IMR-90 (cell line): ENCODE measurements around the gene BRD4. TPM values are rescaled to one million over a fixed set of nuclear protein-coding genes. Genes with fewer than 3 reads are reported as not detected.

Experiments
- ATAC-seq: fragments of 200-7000 bp; cut with Tn5 transposase; 2 replicates; pipeline ENCODE4 v1.9.1; 2020; ENCODE audit warnings: low read depth, mild to moderate bottlenecking, moderate library complexity
- BruUV-seq: library from RNA; stranded (reverse); fragments of 400-500 nt; replicated peaks from 2 replicates; lab custom pipeline; 2021; lab: Mats Ljungman, UMichigan
- CTCF ChIA-PET: fragments of 300-600 bp; formaldehyde crosslinking; extraction: SDS; loops from one replicate; lab custom pipeline; 2021; ENCODE audit warnings: antibody characterized with exemption; lab: Yijun Ruan, JAX
- POLR2A ChIA-PET: fragments of 300-600 bp; sonication (Branson Sonifier 250); formaldehyde crosslinking; loops from one replicate; lab custom pipeline; 2022; ENCODE audit warnings: antibody characterized with exemption; ENCODE audit not compliant: unreplicated experiment; lab: Charles Lee
- DNase-seq: peaks from one replicate; pipeline ENCODE4 v3.0.0; 2013
- H2AFZ ChIP-seq: replicated peaks from 2 replicates; pipeline ENCODE3; 2013; ENCODE audit warnings: low read length, mild to moderate bottlenecking; ENCODE audit not compliant: poor library complexity
- H2AK5ac ChIP-seq: 2 replicates; pipeline ENCODE4 v1.6.1; 2013; ENCODE audit warnings: low read depth, low read length, inconsistent platforms
- H2AK9ac ChIP-seq: replicated peaks from 2 replicates; pipeline ENCODE3; 2013; ENCODE audit warnings: mild to moderate bottlenecking, low read depth, low read length, moderate library complexity; ENCODE audit not compliant: poor library complexity
- H2BK120ac ChIP-seq: 2 replicates; pipeline ENCODE4 v1.6.1; 2013; ENCODE audit warnings: low read depth, low read length, inconsistent platforms
- H2BK15ac ChIP-seq: 3 replicates; pipeline ENCODE4 v1.6.1; 2013; ENCODE audit warnings: low read depth, low read length, inconsistent platforms
- H2BK20ac ChIP-seq: 2 replicates; pipeline ENCODE4 v1.6.1; 2013; ENCODE audit warnings: low read depth, mild to moderate bottlenecking, inconsistent platforms, low read length, moderate library complexity
- H2BK5ac ChIP-seq: 2 replicates; pipeline ENCODE4 v1.6.1; 2013; ENCODE audit warnings: mild to moderate bottlenecking, low read depth, low read length, inconsistent platforms; ENCODE audit not compliant: poor library complexity, severe bottlenecking
- H3K14ac ChIP-seq: replicated peaks from 2 replicates; pipeline ENCODE4 v1.6.1; 2013; ENCODE audit warnings: low read depth, low read length, inconsistent platforms
- H3K18ac ChIP-seq: 2 replicates; pipeline ENCODE4 v1.6.1; 2013; ENCODE audit warnings: low read depth, low read length, control low read depth
- H3K23ac ChIP-seq: 2 replicates; pipeline ENCODE4 v1.6.1; 2013; ENCODE audit warnings: low read depth, low read length, inconsistent platforms
- H3K27ac ChIP-seq: 2 replicates; pipeline ENCODE4 v1.5.1; 2013; ENCODE audit warnings: mild to moderate bottlenecking, control low read depth, low read length; ENCODE audit not compliant: insufficient read depth
- H3K27me3 ChIP-seq: 2 replicates; pipeline ENCODE4 v1.6.1; 2013; ENCODE audit warnings: low read length; ENCODE audit not compliant: control insufficient read depth, insufficient read depth
- H3K36me3 ChIP-seq: 2 replicates; pipeline ENCODE4 v1.6.1; 2013; ENCODE audit warnings: low read length, mixed read lengths; ENCODE audit not compliant: control insufficient read depth, insufficient read depth
- H3K4ac ChIP-seq: 2 replicates; pipeline ENCODE4 v1.6.1; 2013; ENCODE audit warnings: low read depth, low read length, inconsistent platforms
- H3K4me1 ChIP-seq: 2 replicates; pipeline ENCODE4 v1.6.1; 2013; ENCODE audit warnings: low read length, mixed read lengths; ENCODE audit not compliant: control insufficient read depth, insufficient read depth
- H3K4me2 ChIP-seq: 2 replicates; pipeline ENCODE4 v1.6.1; 2013; ENCODE audit warnings: low read depth, mild to moderate bottlenecking, control low read depth, low read length, moderate library complexity
- H3K4me3 ChIP-seq: 2 replicates; pipeline ENCODE4 v1.5.1; 2013; ENCODE audit warnings: low read depth, mild to moderate bottlenecking, control low read depth, low read length, moderate library complexity; ENCODE audit not compliant: insufficient read depth
- H3K56ac ChIP-seq: 2 replicates; pipeline ENCODE4 v1.6.1; 2013; ENCODE audit warnings: low read length, inconsistent platforms; ENCODE audit not compliant: insufficient read depth; ENCODE audit errors: extremely low read depth
- H3K79me1 ChIP-seq, 2 experiments: 2 replicates each; pipeline ENCODE4 v1.6.1; 2013; ENCODE audit warnings: low read length in 2 of 2, inconsistent platforms in 1 of 2, low read depth in 1 of 2
- H3K9ac ChIP-seq: 2 replicates; pipeline ENCODE4 v1.6.1; 2013; ENCODE audit warnings: low read depth, low read length, control low read depth
- H3K9me1 ChIP-seq: 2 replicates; pipeline ENCODE4 v1.6.1; 2013; ENCODE audit warnings: low read length, inconsistent platforms; ENCODE audit not compliant: insufficient read depth
- H3K9me3 ChIP-seq: 2 replicates; pipeline ENCODE4 v1.6.1; 2013; ENCODE audit warnings: low read length; ENCODE audit not compliant: control insufficient read depth, insufficient read depth
- H4K20me1 ChIP-seq: 2 replicates; pipeline ENCODE4 v1.6.1; 2013; ENCODE audit warnings: low read length, inconsistent platforms; ENCODE audit not compliant: insufficient read depth
- H4K5ac ChIP-seq: 2 replicates; pipeline ENCODE4 v1.6.1; 2013; ENCODE audit warnings: mild to moderate bottlenecking, low read depth, low read length, control low read depth
- H4K8ac ChIP-seq, 2 experiments: 2 replicates each; pipeline ENCODE4 v1.6.1; 2013; ENCODE audit warnings: low read depth in 2 of 2, low read length in 2 of 2, control low read depth in 1 of 2, inconsistent platforms in 1 of 2
- H4K91ac ChIP-seq: 2 replicates; pipeline ENCODE4 v1.6.1; 2013; ENCODE audit warnings: low read depth, low read length, inconsistent platforms; ENCODE audit not compliant: insufficient read depth
- CHD1 ChIP-seq: IDR thresholded peaks from 2 replicates; pipeline ENCODE4 v1.6.1; 2012; ENCODE audit warnings: low read depth, low read length, improper control_type of control experiment
- MAZ ChIP-seq: IDR thresholded peaks from 2 replicates; pipeline ENCODE4 v1.6.1; 2012; ENCODE audit warnings: low read depth, mild to moderate bottlenecking, low read length, improper control_type of control experiment, moderate library complexity, borderline replicate concordance
- MXI1 ChIP-seq: IDR thresholded peaks from 2 replicates; pipeline ENCODE4 v1.6.1; 2012; ENCODE audit warnings: low read depth, mild to moderate bottlenecking, low read length, moderate library complexity, borderline replicate concordance
- POLR2A ChIP-seq: IDR thresholded peaks from 2 replicates; pipeline ENCODE4 v1.6.1; 2012; ENCODE audit warnings: mild to moderate bottlenecking, low read depth, low read length
- RCOR1 ChIP-seq: IDR thresholded peaks from 2 replicates; pipeline ENCODE4 v1.6.1; 2012; ENCODE audit warnings: mild to moderate bottlenecking, low read length, improper control_type of control experiment; ENCODE audit not compliant: insufficient replicate concordance
- RFX5 ChIP-seq: IDR thresholded peaks from 2 replicates; pipeline ENCODE4 v1.8.0; 2012; ENCODE audit warnings: low read depth, mild to moderate bottlenecking, low read length, moderate library complexity
- SMC3 ChIP-seq: fragments of 150-350 bp; IDR thresholded peaks from 2 replicates; pipeline ENCODE4 v1.6.1; 2016; ENCODE audit warnings: low read depth, mild to moderate bottlenecking, antibody characterized with exemption, low read length, moderate library complexity
- WGBS, 2 experiments: methylation state at CpG; one replicate each; pipeline versions ENCODE4 v1.1.5 to v1.1.7; 2013; ENCODE audit warnings: missing lambda C conversion rate in 2 of 2; ENCODE audit not compliant: insufficient read length in 1 of 2; ENCODE audit errors: extremely low coverage in 2 of 2; 5-methylcytosine and 5-hydroxymethylcytosine counted together
- dilution Hi-C: fragments of 300-500 bp; cut with HindIII; formaldehyde crosslinking; loops from one replicate; pipeline ENCODE4 v1.14.3; 2018; ENCODE audit warnings: low sequenced_read_pairs; ENCODE audit not compliant: unreplicated experiment
- in situ Hi-C: fragments of 300-500 bp; cut with MboI; formaldehyde crosslinking; loops from 3 replicates; pipeline ENCODE4 v1.14.3; 2019; ENCODE audit warnings: low sequenced_read_pairs, inconsistent platforms, mixed read lengths
- intact Hi-C: fragments of 100-400 bp; cut with micrococcal nuclease; formaldehyde crosslinking; loops from 2 replicates; pipeline ENCODE4 v1.10.0; 2022
- polyA plus RNA-seq, 3 experiments: library from polyadenylated mRNA; depleted of rRNA; stranded (reverse); fragments of >200 nt; gene quantifications; 2 replicates each; pipeline ENCODE4 v1.2.3, GENCODE V29; 2012; ENCODE audit warnings: low replicate concordance in 1 of 3
- total RNA-seq: library from RNA; depleted of rRNA; stranded (reverse); fragments of >200 nt; gene quantifications from 2 replicates; pipeline ENCODE4 v1.2.3, GENCODE V29; 2012
- TF ChIP-seq, protein P1 (sequence below): fragments of 150-350 bp; IDR thresholded peaks from 2 replicates; pipeline ENCODE4 v1.6.1; 2016; ENCODE audit warnings: low read depth, mild to moderate bottlenecking, low read length, moderate library complexity, borderline replicate concordance

BRD4 gene
- total and polyA plus RNA-seq, 2 of the 4 experiments (the other 2 are of a cell fraction) = 7.0 to 21.1 TPM

DNA sequence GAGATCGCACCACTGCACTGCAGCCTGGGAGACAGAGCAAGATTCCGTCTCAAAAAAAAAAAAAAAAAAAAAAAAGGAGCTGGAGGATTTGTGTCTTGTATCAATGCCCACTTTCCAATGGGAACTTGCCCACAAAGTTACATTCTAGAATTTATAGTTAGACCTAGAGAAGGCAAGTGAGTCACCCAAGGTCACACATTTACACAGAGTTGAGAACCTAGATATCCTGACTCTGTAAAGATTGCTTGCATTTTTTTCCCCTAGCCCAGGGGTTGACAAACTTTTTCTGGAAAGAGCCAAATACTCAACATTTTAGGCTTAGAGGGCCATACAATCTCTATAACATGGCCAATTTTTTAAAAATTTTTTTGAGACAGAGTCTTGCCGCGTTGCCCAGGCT is 7.7 kb upstream of the BRD4 start:
- in situ Hi-C loops (no loop called here), dilution Hi-C loops (no loop called here), intact Hi-C loops (no loop called here)
- Histone ChIP-seq H3K18ac (no peak overlapping the region), H2BK15ac (no peak overlapping the region), H2BK5ac (no peak overlapping the region), H2BK120ac (no peak overlapping the region), H3K27me3 (no peaks in the 10 kb centered on the region), H3K4ac (no peak overlapping the region), H2AK5ac (no peak overlapping the region), H3K56ac (no peak overlapping the region), H3K14ac (no peak overlapping the region), H4K20me1 (peaks cover 7% of the 10 kb centered on the region), H4K8ac (no peak overlapping the region), H3K27ac (no peak overlapping the region), H4K5ac (no peak overlapping the region), H3K4me1 (peaks cover 4% of the 10 kb centered on the region), H3K4me2 (no peak overlapping the region), H2AFZ (no peak overlapping the region), H4K91ac (no peak overlapping the region), H3K9ac (no peak overlapping the region), H2AK9ac (no peak overlapping the region), H3K4me3 (no peak overlapping the region), H2BK20ac (no peak overlapping the region), H3K79me1 (peaks cover 20 to 45% of the 10 kb centered on the region in 2 experiments), H3K23ac (no peak overlapping the region), H3K9me1 (peaks cover 4% of the 10 kb centered on the region; the same call in 1 of the 2 replicates), H3K36me3 (peaks cover 13% of the 10 kb centered on the region), H3K9me3 (no peaks in the 10 kb centered on the region)
- DNase-seq (no peak), ATAC-seq (no peak)
- no TSS peak for BruUV-seq
- WGBS, 2 experiments = 100% methylated on average over 2 of the region's 4 CpGs; no CpG with 5 or more reads in 1 of the 2 experiments
- no peak for TF ChIP-seq CHD1
- no peak for TF ChIP-seq RFX5
- no peak for TF ChIP-seq RCOR1
- TF ChIP-seq SMC3 = no peak
- TF ChIP-seq POLR2A = no peak
- no peak for TF ChIP-seq MXI1
- no peak for TF ChIP-seq MAZ
- TF ChIP-seq, protein P1, sequence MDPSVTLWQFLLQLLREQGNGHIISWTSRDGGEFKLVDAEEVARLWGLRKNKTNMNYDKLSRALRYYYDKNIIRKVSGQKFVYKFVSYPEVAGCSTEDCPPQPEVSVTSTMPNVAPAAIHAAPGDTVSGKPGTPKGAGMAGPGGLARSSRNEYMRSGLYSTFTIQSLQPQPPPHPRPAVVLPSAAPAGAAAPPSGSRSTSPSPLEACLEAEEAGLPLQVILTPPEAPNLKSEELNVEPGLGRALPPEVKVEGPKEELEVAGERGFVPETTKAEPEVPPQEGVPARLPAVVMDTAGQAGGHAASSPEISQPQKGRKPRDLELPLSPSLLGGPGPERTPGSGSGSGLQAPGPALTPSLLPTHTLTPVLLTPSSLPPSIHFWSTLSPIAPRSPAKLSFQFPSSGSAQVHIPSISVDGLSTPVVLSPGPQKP = no peak
- POLR2A ChIA-PET = interaction anchor here (0.7 kb wide), 1 partner anchor 11 kb away, joined by 4 read pairs; no protein-coding TSS in a partner anchor
- CTCF ChIA-PET = interaction anchor here (0.6 kb wide), 1 partner anchor 76 kb away, joined by 6 read pairs; no protein-coding TSS in a partner anchor
